RKO (cell line): ENCODE measurements around the gene KDM1A.

Source experiments
- DNase-seq: peaks from one replicate; pipeline ENCODE4 v3.0.0-alpha.2; 2016; ENCODE audit warnings: low spot score

KDM1A gene

GRCh38 chr1:23013657-23014056, 5.6 kb upstream of the KDM1A start:
- DNase-seq: peak; percentile 22

DNA sequence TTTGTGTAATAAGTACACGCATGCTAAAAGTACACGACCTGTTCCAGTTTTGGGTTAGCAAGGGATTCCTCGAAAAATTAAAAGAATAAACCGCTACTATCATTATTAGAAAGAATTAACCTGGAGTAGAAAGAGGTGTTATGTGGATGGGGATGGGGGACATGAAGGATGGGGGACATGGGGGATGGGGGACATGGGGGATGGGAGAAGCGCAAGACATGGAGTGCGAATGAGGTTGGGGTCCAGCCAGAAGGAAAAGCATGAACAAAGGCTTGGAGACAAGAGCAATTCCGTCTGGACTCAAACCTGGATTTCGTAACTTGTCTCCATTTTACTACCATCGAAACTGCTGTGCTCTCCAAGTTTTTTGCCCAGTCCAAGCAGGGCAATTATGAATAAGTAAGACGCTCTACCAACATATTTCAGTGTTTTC, 591 bp upstream of the KDM1A start:
- peak; percentile 37 for DNase-seq

DNA sequence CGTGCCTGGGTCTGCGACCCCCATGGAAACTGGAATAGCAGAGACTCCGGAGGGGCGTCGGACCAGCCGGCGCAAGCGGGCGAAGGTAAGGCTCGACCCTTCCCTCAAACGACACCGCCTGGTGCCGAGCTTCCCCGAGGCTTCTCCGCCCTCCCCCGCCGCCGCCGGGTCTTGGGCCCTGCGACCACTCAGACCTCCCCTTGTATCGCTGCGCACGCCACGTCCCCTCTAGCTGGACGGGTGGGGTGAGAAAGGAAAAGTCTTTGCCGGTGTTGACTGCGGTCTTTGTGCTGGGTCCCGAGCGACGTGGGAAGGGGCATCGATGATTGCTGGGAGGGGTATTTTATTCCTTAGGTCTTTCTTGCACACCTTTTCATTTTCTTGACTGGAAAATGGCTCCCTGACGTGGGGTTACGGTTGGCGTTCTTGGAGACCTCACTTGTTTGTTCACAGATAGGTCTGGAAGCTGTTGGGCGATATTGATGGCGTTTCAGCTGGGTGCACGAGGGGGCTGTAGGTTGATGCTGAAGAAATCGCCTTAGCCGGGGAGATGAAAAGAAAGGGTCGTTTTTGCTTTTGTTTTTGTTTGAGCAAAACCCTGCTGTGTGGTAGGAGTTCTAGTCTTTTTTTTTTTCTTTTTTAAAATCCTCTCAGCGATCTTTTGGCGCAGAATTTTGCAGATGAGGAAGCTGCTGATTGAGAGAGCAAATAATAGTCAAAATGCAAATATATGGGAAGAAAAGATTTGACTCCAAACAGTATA, 776 bp downstream of the KDM1A start:
- DNase-seq: peak; percentile 53

- peak; percentile 60 for DNase-seq
Measured at GRCh38 chr1:23020706-23021405, 1.6 kb downstream of the KDM1A start.

- no peak for DNase-seq
Measured at GRCh38 chr1:23021834-23022233, 2.6 kb downstream of the KDM1A start.

GRCh38 chr1:23023174-23023845, 4.0 kb downstream of the KDM1A start:
- DNase-seq: no peak

- DNase-seq: no peak
Measured at GRCh38 chr1:23026568-23026967, 7.3 kb downstream of the KDM1A start.

DNA sequence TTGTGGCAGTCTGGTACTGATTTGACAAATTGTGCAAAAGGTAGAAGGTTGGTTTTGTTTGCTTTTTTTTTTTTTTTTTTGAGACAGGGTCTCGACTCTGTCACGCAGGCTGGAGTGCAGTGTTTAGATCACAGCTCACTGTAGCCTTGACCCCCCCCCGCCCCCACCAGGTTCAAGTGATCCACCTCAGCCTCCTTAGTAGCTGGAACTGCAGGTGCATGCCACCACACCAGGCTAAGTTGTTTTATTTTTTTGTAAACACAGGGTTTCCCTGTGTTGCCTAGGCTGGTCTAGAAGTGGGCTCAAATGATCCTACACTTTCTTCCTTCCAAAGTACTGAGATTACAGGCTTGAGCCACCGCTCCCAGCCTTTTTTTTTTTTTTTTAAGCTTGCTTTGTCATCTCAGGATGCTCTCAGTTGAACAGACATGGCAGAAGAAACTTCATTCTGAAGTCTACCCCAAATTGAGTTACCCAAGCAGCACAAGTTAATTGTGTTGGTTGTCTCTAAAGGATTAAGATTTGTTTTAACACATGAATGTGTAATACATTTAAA, 8.2 kb downstream of the KDM1A start:
- no peak for DNase-seq

DNA sequence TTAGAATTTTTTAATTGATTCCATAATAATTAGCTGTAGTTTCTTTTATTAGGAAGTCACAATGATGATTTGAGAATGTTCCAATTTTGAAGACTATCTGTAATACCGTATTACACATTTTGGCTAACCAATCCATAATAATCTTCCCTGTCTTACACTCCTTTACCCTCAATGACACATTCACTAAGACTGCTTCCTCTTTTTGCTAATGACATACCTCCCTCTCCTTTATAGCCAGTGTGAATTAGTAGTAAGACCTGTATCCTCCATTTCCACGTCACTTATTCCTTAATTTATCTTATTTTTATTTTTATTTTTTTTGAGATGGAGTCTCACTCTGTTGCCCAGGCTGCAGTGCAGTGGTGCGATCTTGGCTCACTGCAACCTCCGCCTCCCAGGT, 10.1 kb downstream of the KDM1A start:
- DNase-seq: no peak

DNA sequence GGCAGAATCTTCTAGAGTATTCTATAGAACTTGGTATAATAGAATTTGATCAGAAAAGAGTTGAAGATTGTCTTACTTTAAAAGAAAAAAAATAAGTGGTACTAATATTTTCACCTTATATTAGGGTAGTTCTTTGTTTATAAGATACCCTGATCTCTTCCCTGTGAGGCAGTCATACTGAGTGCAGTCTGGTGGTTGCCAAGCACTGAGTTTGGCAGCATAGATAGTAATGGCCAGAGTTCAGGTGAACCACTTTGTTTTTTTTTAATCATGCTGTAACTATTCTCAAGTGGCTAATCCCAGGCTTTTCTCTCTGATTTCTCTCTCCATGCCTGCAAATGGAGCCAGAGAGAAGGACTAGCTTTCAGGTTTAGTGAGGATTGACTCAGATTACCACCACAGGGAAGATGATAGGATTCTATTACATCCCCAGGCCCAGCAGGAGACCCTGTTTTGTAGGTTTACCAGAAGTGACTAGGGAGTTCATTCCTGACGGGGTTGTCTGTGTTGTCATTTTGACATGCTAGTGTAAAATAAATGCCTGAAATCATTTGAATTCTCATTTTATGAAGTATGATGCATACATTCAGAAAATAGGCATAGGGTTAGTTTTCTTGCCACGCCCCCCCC, 16.7 kb downstream of the KDM1A start:
- no peak for DNase-seq

- DNase-seq: no peak
Measured at GRCh38 chr1:23037081-23037740, 17.9 kb downstream of the KDM1A start.

- DNase-seq: no peak
Measured at GRCh38 chr1:23039308-23039826, 20.1 kb downstream of the KDM1A start.

- DNase-seq: no peak
Measured at GRCh38 chr1:23040509-23040908, 21.2 kb downstream of the KDM1A start.

GRCh38 chr1:23044035-23044434, 24.8 kb downstream of the KDM1A start:
- DNase-seq: no peak

GRCh38 chr1:23050201-23050600, 30.9 kb downstream of the KDM1A start:
- no peak for DNase-seq

DNA sequence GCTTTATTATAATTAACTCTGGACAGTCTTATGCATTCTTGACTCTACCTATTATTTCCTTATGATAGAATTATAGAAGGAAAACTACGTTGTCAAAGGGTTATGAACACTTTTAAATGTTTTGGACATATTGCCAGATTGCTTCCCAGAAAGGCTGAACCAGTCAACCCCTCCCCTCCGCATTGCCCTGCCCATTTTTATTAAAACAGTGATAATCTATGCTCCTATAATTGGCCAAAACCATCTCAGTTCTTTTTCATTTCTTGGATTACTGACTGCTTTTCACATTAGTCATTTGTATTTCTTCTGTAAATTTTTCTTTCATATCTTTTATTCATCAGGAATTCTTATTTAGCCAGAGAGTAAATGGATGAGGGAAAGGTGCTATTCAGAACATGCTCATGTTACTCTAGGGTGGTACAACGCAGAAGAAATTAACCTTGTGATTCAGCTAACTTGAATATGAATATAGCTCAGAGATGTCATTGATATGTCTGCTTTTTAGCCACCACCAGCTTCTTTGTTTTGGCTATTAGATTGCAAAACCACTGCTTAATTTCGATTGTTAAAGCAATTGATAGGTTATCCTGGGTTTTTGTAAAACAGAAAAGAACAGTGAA, 32.1 kb downstream of the KDM1A start:
- no peak for DNase-seq

DNA sequence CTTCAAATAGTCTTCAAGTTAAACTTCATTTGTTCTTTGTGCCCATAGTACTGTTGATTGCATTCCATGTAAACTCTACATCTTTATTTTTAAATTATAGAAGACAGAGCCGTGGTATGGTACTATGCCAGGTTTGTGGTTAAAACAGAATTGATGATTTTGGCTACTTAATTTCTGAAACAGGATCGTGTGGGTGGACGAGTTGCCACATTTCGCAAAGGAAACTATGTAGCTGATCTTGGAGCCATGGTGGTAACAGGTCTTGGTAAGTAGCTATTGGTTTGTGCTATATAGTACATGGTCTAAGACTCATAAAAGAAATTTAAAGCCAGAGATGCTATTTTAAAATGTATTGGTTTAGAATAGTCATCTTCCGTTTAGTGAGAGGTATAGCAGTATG, 38.0 kb downstream of the KDM1A start:
- DNase-seq: no peak

GRCh38 chr1:23062271-23062670, 43.0 kb downstream of the KDM1A start:
- no peak for DNase-seq

DNA sequence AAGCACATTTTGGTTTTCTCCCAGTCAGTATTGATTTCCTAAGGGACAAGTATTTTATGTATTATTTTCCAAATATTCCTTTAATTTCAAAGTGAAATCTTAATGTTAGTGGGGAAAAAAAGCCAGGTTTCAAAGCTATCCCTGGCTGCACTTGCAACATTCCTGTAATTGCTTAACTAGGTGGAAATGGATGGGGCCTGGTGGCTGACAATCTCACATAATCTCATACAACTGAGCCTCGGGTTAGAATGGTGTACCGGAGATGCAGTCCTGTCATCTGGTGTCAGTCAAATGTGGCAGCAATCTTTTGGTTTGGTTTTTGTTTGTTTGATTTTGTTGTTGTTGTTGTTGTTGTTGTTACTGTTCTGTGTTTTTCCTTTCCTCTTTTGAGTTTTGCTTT, 46.1 kb downstream of the KDM1A start:
- DNase-seq: no peak

DNA sequence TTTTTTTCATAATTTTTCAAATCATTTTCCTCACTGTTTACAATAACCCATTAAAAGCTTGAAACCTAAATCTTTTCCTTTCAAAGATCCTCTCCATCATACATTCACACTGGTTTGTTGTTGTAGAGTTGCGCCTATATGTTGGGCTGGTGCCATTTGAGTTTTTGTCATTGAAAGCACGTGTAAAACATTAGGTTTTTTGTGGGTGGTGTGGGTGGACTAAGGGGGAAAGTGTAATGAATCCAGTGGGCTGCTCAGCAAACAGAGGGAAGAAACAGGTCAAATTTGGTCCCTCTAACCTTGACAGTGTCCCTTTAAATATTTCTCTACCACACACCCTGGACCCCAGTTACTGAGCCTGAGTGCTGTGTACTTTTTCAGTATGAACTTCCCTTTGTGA, 46.8 kb downstream of the KDM1A start:
- no peak for DNase-seq

GRCh38 chr1:23069149-23069548, 49.9 kb downstream of the KDM1A start:
- DNase-seq: no peak
